ENCODE data around the gene SGTA. TPM values are rescaled to one million over a fixed set of nuclear protein-coding genes. Genes with fewer than 3 reads are reported as not detected.

The SGTA gene
- total and polyA plus RNA-seq, 4 donors = 16.7 to 38.4 (median 21.0) TPM

DNA sequence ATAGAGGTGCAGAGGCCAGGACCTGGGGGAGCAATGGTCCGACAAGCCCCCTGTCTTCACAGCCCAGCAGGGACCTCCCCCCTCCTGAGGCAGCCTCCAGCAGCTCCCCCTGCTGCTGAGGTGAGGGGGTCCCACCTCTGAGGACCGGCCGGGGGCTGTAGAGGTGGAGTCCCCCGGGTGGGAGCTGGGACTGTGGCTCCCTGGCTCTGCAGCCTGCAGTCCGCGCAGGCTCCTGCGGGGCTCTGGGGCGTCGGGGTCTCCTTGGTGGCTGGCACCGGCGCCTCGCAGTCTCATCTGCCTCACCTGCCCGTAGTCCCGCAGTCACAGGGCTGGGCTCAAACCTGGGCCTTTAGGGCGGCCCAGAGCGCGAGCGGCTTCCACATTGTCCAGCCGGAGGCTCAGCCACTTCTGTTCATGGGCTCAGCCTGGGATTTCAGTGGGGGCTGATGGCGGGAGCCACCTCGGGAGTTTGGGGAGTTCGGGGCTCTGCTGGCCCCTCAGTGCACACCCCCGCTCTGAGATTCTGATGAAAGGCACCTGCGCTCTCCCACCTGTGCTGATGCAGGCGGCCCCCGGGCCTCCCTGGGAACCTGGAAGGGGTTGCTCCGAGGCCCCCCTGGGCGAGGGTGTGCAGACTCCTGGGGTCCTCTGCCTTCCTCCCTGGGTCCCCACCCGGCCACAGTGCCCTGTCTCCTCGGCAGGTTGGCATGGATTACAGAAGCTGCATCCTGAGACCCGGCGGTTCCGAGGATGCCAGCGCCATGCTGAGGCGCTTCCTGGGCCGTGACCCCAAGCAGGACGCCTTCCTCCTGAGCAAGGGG lies 29.6 kb upstream of the SGTA start:
- DNase-seq (ENCODE audit: low spot score) = no peak
- peak overlapping the region in 1 of 3 donors; percentile 40 for H3K4me3 ChIP-seq (ENCODE audit: low read depth in 1 of 3, low read length in 3 of 3)
- TF ChIP-seq, protein P1, sequence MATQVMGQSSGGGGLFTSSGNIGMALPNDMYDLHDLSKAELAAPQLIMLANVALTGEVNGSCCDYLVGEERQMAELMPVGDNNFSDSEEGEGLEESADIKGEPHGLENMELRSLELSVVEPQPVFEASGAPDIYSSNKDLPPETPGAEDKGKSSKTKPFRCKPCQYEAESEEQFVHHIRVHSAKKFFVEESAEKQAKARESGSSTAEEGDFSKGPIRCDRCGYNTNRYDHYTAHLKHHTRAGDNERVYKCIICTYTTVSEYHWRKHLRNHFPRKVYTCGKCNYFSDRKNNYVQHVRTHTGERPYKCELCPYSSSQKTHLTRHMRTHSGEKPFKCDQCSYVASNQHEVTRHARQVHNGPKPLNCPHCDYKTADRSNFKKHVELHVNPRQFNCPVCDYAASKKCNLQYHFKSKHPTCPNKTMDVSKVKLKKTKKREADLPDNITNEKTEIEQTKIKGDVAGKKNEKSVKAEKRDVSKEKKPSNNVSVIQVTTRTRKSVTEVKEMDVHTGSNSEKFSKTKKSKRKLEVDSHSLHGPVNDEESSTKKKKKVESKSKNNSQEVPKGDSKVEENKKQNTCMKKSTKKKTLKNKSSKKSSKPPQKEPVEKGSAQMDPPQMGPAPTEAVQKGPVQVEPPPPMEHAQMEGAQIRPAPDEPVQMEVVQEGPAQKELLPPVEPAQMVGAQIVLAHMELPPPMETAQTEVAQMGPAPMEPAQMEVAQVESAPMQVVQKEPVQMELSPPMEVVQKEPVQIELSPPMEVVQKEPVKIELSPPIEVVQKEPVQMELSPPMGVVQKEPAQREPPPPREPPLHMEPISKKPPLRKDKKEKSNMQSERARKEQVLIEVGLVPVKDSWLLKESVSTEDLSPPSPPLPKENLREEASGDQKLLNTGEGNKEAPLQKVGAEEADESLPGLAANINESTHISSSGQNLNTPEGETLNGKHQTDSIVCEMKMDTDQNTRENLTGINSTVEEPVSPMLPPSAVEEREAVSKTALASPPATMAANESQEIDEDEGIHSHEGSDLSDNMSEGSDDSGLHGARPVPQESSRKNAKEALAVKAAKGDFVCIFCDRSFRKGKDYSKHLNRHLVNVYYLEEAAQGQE (IDR thresholded peaks at IDR 0.05) = no peak
- TF ChIP-seq, protein P2, sequence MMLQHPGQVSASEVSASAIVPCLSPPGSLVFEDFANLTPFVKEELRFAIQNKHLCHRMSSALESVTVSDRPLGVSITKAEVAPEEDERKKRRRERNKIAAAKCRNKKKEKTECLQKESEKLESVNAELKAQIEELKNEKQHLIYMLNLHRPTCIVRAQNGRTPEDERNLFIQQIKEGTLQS (IDR thresholded peaks at IDR 0.05) = no peak
- TF ChIP-seq HNF4A (conservative IDR thresholded peaks at IDR 0.05) (no peak), EGR1 (IDR thresholded peaks at IDR 0.05; ENCODE audit: low read depth in 2 of 2) (no peak), RAD21 (IDR thresholded peaks at IDR 0.05) (no peak), YY1 (IDR thresholded peaks at IDR 0.05) (no peak), HNF4G (IDR thresholded peaks at IDR 0.05) (no peak), FOXA1 (IDR thresholded peaks at IDR 0.05) (no peak), RXRA (IDR thresholded peaks at IDR 0.05) (no peak), TAF1 (conservative IDR thresholded peaks at IDR 0.05) (no peak), NR2F2 (IDR thresholded peaks at IDR 0.05) (no peak), JUND (IDR thresholded peaks at IDR 0.05) (no peak), SP1 (IDR thresholded peaks at IDR 0.05) (no peak), FOXA2 (IDR thresholded peaks at IDR 0.05) (no peak), GABPA (IDR thresholded peaks at IDR 0.05 in 1 of 2, conservative IDR thresholded peaks at IDR 0.05 in 1 of 2) (no peak)
- TF ChIP-seq, protein P3, sequence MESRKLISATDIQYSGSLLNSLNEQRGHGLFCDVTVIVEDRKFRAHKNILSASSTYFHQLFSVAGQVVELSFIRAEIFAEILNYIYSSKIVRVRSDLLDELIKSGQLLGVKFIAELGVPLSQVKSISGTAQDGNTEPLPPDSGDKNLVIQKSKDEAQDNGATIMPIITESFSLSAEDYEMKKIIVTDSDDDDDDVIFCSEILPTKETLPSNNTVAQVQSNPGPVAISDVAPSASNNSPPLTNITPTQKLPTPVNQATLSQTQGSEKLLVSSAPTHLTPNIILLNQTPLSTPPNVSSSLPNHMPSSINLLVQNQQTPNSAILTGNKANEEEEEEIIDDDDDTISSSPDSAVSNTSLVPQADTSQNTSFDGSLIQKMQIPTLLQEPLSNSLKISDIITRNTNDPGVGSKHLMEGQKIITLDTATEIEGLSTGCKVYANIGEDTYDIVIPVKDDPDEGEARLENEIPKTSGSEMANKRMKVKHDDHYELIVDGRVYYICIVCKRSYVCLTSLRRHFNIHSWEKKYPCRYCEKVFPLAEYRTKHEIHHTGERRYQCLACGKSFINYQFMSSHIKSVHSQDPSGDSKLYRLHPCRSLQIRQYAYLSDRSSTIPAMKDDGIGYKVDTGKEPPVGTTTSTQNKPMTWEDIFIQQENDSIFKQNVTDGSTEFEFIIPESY (IDR thresholded peaks at IDR 0.05) = no peak
- TF ChIP-seq, protein P4, sequence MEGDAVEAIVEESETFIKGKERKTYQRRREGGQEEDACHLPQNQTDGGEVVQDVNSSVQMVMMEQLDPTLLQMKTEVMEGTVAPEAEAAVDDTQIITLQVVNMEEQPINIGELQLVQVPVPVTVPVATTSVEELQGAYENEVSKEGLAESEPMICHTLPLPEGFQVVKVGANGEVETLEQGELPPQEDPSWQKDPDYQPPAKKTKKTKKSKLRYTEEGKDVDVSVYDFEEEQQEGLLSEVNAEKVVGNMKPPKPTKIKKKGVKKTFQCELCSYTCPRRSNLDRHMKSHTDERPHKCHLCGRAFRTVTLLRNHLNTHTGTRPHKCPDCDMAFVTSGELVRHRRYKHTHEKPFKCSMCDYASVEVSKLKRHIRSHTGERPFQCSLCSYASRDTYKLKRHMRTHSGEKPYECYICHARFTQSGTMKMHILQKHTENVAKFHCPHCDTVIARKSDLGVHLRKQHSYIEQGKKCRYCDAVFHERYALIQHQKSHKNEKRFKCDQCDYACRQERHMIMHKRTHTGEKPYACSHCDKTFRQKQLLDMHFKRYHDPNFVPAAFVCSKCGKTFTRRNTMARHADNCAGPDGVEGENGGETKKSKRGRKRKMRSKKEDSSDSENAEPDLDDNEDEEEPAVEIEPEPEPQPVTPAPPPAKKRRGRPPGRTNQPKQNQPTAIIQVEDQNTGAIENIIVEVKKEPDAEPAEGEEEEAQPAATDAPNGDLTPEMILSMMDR (IDR thresholded peaks at IDR 0.05; ENCODE audit: low read depth, low read length, missing input control) = no peak
- TF ChIP-seq, protein P5, sequence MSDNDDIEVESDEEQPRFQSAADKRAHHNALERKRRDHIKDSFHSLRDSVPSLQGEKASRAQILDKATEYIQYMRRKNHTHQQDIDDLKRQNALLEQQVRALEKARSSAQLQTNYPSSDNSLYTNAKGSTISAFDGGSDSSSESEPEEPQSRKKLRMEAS (IDR thresholded peaks at IDR 0.05) = no peak
- H3K27ac ChIP-seq (ENCODE audit: low read depth in 1 of 2, low read length in 2 of 2) = peak overlapping the region in 1 of 2 donors; percentile 82
- peak overlapping the region in 1 of 2 donors; percentile 52 for H3K9ac ChIP-seq (ENCODE audit: low read depth in 1 of 2, low read length in 2 of 2)
- 93% methylated on average over 37 of the region's 37 CpGs for WGBS
- no peaks in the 10 kb centered on the region for H3K9me3 ChIP-seq (ENCODE audit: control insufficient read depth in 4 of 4, low read length in 3 of 4)
- H3K4me1 ChIP-seq (ENCODE audit: control insufficient read depth in 4 of 4, insufficient read depth in 4 of 4, low read length in 3 of 4) = peaks cover 5 to 34% (median 23%) of the 10 kb centered on the region in 4 donors
- H3K27me3 ChIP-seq (ENCODE audit: control insufficient read depth in 4 of 4, insufficient read depth in 4 of 4, low read length in 3 of 4) = no peaks in the 10 kb centered on the region
- peaks cover 0 to 18% (median 5%) of the 10 kb centered on the region in 4 donors for H3K36me3 ChIP-seq (ENCODE audit: control insufficient read depth in 4 of 4, insufficient read depth in 3 of 4, low read depth in 1 of 4, low read length in 3 of 4)
